NCI-H1417 (cell line): ENCODE results near the gene PCNX2.
A peak's percentile ranks its signal among the peaks of the same experiment; 100 is the strongest.

Experiments
- DNase-seq, 3 experiments: peaks; one replicate each; lab custom pipeline; 2025; lab: John Stamatoyannopoulos, UW

Gene PCNX2

DNA sequence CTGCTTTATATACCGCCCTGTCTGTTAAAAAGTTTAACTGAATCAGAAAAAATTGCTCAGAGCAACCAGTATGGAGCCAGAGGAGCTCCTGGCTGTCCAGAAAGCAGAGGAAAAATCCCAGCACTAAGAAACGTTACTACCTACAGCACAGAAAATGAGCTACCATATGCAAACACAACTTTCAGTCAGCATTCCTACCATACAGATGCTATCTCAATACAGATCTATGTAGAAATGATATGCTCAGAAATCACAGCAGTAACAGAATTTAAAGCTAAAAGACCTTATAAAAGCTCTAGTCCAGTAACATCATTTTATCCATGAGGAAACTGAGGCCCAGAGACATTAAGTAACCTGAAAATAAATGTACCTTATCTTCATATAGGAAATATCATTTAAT, 38.7 kb downstream of the PCNX2 start:
- no peak for DNase-seq

DNA sequence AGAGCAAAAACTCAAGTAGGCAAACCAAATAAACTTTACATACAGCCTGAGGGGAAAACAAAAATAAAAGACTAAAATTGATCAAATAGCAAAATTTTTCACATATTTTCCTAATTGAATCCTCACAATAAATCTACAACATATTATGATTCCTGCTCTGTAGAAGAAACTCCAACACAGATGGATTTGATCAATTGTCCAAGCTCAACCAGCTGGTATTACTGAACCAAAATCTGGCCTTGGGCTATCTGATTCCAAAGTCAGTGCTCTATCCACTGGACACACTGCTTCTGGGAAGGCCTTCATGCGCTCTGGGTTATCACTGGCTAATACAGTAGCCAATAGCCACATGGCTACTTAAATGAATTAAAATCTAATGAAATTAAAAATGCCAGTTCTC, 39.3 kb downstream of the PCNX2 start:
- no peak for DNase-seq

DNA sequence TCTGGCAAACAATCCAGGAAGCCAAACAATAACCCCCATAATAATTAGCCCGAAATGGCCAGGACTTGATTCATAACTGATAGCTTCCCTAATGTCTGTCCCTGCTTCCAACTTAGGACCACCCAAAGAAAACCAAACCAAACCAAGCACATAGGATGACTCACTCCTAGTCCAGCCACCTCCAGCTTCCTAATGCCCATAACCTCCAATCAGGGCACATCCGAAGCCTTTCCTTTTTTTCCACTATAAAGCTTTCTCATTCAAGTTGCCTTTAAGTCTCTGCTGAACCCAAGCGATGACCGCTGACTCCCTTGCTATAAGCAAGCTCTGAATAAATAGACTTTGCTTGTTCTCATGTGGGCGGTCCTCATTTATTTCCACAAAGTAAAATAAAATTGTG, 40.4 kb downstream of the PCNX2 start:
- DNase-seq, result no peak

DNA sequence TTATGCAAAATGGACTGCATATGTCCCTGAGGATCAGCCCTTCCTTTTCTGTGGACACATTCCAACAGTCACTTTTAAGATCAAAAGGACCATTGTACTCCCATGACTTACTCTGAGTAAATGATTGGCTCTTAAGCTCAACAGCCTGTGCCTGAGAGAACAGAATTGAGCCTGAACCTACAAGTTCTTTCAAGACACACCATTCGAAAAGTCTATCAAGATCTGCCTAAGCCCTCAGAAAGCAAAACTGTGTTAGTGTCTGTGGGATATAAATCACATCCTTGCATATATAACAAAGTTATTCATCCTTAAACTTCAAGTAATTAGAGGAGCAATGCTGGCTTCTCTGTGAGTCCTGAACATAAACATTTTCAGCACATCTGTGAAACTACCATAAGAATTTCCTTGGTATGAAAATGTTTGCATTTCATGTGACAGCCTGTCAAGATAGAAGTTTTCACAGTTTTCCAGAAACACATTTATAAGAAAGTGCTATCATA, 41.6 kb downstream of the PCNX2 start:
- no peak for DNase-seq

DNA sequence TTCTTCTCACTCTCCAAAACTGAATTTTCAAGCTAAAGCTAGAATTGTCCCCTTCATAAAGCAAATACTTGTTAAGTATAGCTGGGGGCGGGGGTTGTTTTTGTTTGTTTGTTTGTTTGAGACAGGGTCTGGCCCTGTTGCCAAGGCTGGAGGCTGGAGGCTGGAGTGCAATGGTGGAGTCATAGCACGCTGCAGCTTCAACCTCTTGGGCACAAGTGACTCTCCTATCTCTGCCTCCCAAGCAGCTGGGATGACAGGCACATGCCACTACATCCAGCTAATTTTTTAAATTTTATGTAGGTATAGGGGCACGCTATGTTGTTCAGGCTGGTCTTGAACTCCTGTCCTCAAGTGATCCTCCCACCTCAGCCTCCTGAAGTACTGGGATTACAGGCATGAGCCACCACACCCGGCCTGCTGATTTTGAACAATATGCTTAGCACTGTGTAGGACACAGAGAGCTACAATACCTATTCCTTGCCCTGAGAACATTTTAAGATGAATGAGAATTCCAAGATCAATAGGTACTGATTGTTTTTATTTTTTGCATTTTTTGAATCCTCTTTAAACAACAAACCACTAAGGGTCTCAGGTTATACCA, 42.2 kb downstream of the PCNX2 start:
- no peak for DNase-seq

DNA sequence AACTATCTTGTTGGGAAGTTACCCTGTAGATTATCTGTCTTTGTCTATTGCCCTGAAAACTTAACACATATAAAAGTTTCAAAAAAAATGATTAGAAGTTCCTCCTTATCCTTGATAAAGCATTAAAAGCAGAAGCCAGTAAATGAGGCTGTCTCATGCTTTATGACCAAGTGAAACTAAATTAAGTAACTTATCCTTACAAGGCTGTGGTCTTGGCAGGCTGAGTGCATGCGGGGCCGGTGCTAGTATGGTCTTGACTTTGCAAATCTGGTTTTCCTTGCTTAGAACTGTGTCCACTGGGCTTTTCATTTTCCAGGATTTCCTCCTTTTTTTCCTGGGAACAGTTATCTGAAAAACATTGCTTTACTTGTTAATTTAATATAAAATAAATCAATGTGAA, 43.1 kb downstream of the PCNX2 start:
- DNase-seq, result no peak

DNA sequence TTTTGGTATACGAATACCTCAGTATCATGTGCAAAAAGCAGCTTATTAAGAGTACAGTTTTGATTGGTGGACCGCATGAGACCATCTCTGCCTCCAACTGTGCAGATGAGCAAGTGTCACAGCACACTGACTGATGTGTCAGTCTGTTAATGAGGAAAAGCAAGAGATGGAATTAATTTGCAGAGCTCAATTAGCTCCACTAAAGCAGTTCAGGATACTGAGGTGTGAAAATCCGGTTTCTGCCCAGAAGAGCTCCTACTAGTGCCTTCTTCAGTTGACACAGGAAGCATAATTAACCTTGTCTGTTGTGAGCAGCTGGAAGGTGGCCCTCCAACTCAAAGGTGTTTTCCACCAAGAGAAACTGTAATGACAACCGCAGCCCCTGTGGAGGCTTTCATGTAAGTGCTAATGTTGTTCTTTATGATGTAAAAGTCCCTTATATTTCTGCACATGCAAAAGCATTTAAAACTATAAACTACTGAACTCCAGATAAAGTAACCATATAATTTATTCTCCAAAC, 44.3 kb downstream of the PCNX2 start:
- peak in 1 of 3 experiments; percentile 7 for DNase-seq

DNA sequence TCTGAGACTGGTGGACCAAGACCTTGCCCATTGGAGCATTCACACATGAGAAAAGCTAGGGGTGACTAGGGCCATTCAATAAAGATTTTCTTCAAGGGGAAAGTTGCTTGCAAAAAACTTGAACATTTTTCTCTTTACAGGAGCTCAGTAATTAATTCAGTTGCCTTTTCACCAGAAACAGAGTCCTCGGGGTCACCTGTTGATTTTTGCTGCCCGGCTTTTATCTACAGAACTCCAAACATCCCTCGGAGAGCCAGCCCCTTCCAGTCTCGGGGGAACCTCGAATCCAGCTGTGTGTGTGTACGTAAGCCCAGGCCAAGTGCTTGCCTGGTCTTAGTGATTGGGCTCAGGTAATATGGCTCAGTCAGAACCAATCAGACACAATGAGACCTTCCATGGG, 47.5 kb downstream of the PCNX2 start:
- DNase-seq, result no peak

DNA sequence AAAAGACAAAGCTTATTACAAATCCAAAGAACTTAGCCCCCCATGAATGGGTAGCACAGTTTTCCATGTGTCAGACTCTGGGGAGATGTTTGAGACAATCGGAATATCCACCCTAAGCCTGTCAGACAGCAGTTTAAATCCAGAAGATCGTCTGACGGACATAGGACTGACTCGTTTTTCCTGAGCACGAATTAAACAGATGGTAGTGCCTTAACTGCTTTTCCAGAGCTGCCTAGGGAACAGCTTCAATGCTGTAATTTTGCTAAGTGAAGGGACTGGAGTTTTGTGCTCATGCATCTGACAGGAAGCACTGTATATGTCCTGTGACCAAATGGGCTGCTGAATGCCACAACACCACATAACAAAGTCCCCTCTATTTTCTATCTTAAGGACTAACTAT, 48.6 kb downstream of the PCNX2 start:
- DNase-seq, result no peak

DNA sequence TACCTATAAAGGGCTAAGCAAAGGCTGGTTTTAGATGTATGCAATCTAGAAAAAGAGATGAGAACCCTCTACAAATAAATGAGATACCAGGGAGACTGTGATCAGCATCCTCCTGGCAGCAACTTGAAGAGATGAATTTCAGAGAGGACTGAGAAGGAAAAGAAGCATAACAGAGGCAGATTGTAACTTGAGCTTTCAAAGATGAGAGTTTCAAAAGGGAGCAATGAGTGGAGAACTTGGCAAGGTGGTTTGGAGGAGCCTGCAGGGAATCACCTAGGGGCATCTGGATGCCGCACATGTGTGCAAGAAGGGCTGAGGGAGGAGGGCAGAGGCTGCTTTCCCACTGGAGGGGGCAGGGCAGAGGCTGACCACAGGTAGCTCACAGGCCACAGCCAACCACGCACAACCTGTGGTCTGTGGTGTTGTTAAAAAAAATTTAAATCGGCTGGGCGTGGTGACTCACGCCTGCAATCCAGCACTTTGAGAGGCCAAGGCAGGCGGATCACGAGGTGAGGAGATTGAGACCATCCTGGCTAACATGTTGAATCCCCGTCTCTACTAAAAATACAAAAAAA, 50.2 kb downstream of the PCNX2 start:
- no peak for DNase-seq

DNA sequence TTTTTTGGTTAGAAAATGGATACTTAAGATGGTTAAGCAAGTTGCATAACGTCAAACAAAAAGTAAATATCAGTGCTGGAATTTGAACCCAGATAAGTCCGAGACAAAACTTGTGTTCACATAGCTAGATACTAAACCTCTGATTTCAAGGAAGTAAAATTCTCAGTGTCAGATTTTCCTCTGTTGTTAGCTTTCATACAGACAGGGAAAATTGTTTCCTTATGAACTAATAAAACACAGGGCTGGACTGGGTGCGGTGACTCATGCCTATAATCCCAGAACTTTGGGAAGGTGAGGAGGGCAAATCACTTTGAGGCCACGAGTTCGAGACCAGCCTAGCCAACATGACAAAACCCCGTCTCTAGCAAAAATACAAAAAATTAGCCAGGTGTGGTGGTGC, 51.3 kb downstream of the PCNX2 start:
- no peak for DNase-seq

DNA sequence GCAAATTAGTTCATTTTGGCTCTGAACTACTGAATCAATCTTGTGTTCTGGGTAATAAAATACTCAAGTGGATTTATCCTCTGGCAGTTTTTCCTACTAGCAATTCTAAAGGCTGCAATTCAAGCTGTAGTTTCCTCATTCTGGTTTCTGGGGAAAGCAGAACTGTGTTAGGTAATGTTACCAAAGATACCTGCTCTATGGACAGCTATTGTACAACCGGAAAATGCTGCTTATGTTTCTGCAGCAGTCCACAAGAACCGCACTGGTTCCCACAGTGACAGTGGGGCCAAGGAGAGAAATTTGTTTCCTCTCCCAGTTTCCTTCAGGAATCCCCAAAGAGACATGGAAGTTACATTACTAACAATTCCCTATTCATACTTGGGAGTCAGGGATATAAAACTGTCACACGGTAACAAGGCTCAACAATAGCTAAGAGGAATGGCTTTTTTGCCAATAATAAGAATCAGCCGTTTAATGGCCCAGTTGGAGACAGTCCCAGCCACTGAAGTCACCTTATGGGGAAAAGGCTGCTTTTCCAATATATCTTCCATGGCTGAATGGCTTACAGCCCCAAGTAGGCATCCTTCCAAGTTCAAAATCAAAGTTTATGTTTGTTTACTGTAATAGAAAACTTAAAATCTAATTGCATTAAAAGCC, 52.6 kb downstream of the PCNX2 start:
- no peak for DNase-seq

DNA sequence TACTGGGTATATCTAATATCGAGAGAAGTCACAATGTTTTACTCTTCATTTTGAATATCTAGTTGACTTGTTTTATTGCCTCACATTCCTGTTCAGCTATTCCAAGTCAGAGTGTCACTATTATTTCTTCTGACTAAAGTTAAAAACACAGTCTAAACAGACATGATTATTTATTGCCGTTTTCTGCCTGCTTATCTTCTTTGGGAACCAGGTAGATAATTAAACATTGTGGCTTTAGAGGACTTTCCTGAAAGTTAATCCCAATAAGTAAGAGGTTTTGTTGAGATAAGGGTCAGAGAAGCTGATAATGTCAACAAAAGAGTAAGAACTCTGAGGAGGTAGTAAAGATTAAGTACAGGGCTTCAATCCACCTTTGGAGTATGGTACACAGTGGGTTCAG, 53.8 kb downstream of the PCNX2 start:
- DNase-seq, result no peak

DNA sequence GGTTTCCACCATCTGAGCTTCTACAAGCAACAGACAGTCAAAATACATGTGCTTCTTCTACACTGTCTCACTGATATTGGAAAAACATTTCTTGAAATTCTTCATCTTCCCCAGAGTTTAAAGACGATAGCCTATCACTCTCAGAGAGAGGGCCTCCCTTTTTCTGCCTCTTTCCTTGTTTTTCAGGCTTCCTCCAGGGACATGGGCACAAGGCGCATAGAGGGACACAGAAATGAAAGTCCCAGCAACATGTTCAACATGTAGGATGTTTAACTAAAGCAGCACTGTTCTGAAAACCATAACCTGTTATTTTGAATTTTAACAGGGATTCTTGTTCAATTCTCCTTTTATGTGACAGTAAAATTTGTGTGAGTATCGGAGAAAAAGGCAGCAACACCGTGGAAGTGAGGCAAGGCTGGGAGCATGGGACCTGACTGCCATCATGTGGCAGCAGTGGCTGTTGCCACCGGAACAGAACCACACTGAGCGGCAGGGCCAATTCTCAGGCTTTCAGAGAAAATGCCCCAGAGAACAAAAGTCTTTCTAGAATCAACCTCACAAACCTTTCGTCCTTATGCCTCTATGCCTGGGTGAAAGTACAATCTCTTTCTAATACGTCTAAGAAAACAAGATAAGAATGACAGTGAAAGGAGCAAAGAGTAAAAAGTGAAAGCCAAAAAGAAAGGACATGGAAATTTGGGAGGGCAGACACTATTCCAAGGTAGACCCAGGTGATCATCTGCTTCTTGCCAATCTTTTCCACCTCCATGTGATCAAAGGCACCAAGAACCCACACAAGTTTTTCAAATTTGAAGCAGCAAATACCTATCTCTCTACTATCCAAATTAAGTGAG, 54.5 kb downstream of the PCNX2 start:
- DNase-seq, result peak in 2 of 3 experiments; percentile 1 to 45

DNA sequence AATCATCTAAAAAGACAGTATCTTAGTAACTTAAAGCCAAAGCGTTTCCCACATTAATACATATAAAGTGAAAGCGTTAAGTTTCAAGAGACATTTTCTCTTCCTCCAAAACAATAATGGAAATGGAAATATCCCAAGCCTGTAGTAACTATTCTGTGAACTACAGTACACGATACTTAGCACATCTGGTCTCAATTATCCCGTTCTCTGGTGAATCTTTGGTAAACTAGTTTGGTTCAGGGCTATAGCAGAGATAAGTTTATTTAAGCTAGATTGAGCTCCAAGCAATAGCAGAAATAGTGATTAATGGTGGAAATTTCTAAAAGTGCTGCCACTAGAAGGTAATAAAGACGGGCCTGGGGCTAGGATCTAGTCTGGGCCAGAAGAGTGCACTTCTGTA, 55.2 kb downstream of the PCNX2 start:
- no peak for DNase-seq

DNA sequence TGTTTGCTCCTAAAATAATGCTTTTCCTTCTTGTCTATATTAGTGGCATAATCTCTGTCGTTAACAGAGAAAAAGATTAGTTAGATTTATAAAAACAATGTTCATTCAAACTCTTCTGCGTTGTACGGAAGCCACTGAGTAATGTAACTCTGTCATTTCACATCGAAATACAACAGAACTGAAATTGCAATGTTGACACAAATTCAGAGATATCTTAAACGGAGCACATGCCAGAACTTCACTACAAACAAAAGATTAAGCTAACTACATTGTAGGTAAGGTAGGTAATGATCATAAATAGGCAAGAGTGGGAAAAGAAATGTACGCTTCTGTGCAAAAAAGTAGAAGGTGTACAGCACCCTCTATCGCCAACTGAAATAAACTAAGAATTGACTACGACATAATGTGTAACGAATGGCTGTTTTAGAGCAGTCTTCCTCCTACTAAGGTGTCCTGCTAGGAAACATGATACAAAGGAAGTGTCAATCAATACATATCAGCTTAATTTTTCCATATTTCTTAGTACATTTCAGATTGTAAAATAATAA, 56.6 kb downstream of the PCNX2 start:
- DNase-seq, result no peak

DNA sequence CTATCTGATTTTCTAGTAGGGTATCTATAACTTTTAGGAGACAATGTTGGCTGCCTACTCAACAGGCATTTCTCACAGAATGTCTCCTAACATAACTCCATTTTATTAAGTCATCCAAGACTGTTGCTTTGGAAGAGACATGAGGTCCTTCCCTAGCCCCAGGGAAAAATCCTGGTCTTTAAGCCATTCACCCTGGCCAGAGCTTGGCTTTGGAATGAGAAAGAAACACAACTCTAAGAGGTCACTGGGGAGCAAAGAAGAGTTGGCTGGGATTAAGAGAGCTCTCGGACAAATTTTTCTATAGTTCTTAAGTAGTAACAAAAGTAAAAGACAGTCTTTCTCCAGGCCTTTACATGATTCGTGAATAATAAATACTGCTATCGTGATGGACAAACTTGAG, 57.9 kb downstream of the PCNX2 start:
- no peak for DNase-seq

DNA sequence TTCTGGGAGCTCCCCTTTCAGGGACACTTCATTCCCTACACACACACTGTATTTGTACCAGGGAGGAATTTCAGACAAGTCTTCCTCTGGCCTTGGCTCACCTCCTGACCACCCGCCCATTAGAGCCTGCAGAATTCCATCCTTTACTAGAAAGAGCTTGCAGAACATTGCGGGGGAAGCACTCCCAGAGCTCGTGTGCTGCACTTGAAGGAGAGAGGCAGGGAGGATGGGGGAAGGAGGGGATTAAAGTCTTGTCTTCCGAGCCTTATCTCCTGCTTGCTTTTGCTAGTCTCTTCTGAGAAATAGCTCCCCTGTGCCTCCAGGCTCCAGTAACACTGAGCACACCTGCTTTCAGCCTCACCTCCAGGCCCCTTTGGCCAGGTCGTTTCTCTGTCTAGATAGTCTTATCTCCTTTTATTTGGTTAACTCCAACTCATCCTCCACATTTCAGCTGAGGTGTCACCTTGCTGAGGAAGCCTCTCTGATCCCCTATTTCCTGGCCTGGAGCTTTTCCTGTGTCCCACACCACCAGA, 62.0 kb downstream of the PCNX2 start:
- no peak for DNase-seq

DNA sequence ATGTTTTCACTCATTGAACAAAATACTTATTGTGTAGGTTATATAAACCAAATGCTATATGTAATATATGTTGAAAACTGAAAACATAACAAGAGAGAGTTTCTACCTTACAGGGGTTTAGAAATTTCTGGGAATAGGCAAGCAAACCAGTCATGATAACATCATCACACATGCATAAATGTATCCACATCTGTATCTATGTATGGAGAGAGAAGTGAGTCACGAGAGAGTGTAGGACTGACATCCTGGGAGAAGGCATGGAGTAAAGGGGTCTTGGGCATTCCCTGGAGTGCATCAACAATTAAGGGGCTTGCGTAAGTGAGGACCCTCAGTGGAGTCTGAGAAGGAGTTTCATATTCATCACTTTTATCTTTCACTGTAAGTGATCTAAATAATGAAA, 65.5 kb downstream of the PCNX2 start:
- no peak for DNase-seq

DNA sequence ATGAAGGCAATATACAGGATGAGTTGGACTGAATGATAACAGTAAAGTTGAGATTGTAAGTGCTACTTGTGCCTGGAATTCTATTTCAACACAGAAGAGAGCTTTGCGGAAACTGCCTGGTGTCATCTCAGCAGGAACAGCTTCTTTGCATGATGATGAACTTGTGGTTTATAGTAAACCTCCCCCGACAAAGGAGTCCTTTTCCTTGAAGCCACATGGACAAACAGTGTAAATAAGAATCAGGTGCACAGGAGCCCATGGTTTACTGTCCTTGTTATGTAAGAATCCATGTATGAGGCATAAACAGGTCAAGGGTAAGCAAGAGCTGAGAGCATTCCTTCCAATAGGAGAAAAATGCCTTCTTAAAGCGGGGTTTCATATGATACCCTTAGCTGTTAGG, 66.2 kb downstream of the PCNX2 start:
- DNase-seq, result no peak

DNA sequence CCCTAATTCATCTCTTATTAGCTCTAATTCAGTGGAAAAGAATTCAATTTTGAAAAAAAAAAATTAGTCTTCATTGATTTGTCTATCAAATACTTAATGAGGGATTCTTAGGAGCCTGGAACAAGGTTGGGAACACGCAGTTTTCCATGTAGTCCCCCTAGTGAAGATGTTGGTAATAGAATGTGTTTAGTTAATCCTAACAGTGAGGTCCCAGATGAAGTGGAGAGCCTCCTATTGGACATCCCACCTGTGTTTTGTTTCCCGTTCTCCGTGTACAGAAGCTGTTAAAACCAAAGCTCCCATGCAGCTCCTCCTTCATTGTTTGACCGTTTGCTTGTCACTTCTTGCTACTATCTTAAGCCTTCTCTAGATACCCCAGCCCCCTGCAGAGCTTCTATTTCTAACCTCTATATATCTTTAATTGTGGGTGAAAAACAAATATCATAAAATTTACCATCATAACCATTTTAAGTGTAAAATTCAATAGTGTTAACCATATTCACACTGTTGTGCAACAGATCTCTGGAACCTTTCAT, 67.5 kb downstream of the PCNX2 start:
- no peak for DNase-seq

DNA sequence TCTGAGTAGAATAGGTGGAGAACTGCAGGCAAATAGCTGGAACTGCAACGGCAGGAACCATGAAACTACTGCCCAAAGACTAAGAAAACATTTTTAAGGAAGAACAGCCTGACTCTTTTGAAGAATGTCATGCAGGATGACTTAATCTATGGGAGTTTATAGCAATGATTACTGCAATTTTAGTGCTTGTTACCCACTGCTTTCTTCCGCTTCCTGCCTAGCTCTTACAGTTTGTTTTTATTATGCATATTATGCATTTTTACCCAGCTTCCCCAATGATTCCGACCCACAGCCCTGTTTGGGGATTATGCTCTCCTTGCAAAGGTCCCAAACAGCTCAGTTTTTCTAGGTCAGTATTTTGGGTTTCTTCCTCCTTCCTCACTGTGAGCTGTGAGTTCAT, 71.2 kb downstream of the PCNX2 start:
- DNase-seq, result no peak
